GM18502 (cell line): ENCODE results near the gene MYO1H.

Source experiments
- ATAC-seq: cut with Tn5 transposase; IDR thresholded peaks from one replicate; pipeline ENCODE4 v1.9.1; 2021; ENCODE audit warnings: mild to moderate bottlenecking; ENCODE audit not compliant: unreplicated experiment, poor library complexity

The MYO1H gene

GRCh38 chr12:109440851-109441490 is 93.3 kb downstream of the MYO1H start:
- no peak for ATAC-seq

GRCh38 chr12:109443794-109444193 is 96.1 kb downstream of the MYO1H start:
- ATAC-seq: no peak

DNA sequence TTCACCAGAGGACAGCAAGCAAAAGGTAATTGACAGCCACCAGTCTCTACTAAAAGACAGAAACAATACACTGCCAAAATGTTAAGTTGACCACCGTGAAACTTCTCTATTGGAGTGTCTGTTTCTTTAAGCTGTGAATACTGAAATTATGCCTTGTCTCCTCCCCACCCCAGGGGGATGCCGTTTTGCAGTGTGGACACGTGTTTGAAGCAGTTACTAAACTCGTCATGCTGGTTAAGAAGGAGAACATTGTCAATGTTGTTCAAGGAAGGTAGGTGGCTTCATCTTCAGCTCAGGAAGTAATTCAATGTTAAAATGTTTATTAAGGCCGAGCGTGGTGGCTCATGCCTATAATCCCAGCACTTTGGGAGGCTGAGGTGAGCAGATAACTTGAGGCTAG is 96.6 kb downstream of the MYO1H start:
- ATAC-seq: no peak

- ATAC-seq: no peak
These were observed 97.5 kb downstream of the MYO1H start for GRCh38 chr12:109445191-109445609.

DNA sequence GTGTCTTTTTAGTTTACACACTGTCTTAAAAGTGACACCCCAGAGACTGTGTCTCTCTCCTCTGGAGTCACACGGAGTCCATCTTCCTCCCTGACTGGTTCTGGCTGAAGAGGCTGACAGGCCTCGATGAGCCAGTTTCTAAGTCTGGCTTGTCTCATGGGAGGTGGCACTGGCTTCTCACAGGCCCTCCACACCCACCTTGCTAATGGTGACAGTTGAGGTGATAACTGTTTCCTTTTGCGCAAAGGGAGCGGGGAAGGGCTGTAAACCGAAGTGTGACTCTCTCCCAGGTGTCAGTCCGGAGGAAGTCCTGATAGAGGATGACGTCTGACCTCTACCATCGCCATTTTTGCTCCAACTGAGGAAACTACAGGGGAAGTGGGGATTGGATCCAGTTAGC is 99.2 kb downstream of the MYO1H start:
- ATAC-seq: no peak

GRCh38 chr12:109447482-109447881 is 99.8 kb downstream of the MYO1H start:
- no peak for ATAC-seq

GRCh38 chr12:109448272-109448671 is 100.6 kb downstream of the MYO1H start:
- ATAC-seq: no peak

DNA sequence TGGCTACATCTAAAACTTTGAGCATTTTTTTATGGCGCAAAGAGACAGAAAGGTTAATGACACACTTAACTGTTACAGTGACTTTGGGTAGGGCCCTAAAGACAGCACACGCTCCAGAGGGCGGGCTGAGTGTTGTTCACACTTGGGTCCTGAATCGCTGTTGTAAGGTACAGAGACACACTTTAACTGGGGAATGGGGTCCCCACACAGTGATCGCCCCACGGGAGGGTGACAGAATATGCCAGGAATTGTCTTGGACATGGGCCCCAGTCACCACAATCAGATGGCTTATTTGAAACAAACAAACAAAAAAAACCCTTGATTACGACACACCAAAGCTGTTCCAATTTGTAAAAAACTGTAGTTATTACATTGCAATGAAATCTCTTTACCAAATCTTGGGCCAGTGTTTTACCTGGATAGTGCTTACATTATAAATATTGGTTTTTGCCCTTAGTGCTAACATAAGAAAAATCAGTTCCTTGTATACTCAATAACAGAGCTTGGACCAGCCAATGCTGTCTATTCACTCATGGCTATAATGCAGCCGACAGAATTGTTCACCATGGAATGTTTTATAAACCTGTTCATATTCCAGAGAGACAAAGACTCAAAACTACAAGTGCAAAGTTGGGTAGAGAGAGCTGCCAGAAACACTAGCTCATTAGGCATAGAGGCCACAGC is 101.1 kb downstream of the MYO1H start:
- ATAC-seq: no peak

GRCh38 chr12:109449845-109450532 is 102.3 kb downstream of the MYO1H start:
- ATAC-seq: no peak

DNA sequence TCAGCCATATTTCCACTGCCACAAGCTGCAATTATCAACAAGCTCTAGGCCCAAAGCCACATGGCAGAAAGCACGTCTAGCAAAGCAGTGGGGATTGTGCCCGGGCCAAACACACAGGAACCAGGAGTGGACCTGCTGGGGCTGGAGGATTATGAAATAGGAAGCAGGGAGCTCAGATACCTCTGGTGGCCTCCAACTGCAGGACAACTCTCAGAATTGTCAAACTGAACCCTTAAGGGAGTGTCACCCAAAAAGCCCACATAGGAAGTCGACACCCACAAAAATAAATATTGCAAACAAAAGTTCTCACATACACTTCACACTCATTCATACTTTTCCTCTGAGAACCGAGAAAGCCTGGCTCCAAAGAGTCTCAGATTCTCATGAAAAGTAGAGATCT is 103.3 kb downstream of the MYO1H start:
- ATAC-seq: no peak

DNA sequence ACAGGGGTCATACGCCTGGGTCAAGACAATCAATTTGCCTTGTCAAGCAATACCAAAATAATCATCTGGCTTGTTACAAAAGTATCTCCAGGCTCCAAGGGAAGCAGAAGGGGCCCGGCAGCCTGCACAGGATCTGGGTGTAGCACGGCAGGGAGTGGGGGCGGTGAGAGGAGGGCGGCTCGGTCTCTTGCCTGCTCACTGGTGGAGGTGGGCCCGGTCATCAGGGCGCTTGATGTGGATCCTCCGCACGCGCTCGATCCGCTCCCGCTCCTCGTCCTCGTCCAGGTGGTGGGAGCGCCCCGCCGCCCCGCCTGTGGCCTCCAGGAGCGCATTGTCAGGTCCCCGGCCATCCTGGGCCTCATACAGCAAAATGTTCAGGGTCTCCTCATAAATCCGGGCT is 103.7 kb downstream of the MYO1H start:
- no peak for ATAC-seq

GRCh38 chr12:109452489-109452888 is 104.8 kb downstream of the MYO1H start:
- ATAC-seq: no peak

DNA sequence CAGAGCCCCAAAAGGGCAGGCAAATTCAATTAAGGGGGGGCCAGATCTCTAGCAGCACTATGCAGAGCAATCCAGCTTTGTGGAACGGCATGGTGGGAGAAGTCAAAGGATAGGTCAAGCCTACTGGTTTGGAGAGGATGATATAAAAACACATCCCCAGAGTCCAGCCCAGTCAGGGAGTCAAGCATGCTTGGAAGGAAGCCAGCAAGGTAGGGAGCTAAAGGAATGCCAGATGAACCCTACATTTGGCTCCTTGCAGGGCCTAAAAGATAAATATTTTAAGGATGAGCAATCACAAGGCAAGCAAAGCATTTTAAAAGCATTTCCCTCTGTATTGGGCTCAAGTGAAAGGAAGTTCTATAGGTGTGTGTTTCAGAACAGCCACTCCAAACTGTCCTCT is 108.0 kb downstream of the MYO1H start:
- ATAC-seq: no peak

- no peak for ATAC-seq
These were observed 110.4 kb downstream of the MYO1H start for GRCh38 chr12:109458086-109458485.

DNA sequence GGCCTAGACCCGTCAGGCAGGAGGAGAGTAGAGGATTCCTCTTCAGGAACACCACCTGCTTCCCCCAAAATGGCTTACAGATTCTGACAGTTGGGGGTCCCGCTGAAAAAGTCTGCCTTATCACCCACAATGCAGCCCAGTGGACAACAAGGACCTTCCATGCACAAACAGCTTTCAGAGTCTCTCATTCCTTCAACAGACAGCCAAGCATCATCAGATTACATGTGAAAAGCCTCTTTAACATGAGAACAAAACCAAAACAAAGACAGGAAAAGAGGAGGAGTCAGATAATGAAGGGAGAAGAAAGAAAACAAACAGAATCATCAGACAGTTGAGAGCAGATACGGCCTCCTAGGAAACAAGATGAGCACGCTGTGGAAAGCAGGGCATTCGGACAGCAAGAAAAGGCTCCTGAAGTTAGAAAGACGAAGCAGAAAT is 111.1 kb downstream of the MYO1H start:
- no peak for ATAC-seq

- ATAC-seq: no peak
These were observed 111.5 kb downstream of the MYO1H start for GRCh38 chr12:109459247-109459646.

GRCh38 chr12:109460538-109460937 is 112.8 kb downstream of the MYO1H start:
- no peak for ATAC-seq

DNA sequence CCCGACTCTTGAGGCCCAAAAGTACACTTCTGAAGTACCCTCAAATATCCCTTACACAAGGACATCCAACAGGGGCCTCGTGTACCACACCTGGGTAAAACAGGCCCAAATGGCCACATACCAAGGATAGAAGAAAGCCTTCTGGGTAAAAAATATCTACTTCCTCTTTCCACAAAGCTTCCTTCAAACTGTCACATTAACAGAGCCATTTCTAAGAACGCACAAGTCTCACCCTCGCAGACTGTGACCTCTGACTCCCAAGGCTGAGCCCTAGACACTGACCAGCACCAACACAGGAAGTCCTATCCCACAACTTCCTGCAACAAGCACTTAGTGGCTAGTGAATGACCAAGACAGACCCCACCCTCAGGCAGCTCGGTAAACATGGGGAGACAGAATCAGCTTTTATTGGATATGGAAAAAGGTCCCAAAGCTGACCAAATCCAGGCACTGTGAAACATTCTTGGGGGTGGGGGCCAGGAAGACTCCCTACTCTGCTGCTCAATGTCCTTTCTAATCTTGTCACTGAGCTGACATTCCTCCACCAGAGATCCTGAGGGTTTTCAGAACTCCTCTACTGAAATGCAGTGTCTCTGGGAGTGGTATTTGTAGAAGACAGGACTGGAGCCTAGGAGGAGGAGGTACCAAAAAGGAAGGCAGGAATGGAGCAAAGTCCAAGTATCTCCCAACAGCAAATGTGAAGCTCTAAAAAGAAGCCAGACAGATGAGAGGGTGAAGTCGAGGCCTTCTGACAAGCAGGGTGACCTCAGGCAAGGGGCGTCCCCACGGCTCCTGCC is 113.5 kb downstream of the MYO1H start:
- no peak for ATAC-seq

- no peak for ATAC-seq
These were observed 114.4 kb downstream of the MYO1H start for GRCh38 chr12:109461846-109462756.
